SK-N-MC (cell line): ENCODE measurements around the gene KDM6A.

Experiments
- EZH2 ChIP-seq: fragments of 200-600 bp; sonication (generic); IDR thresholded peaks from one replicate; pipeline ENCODE4 v1.6.1; 2017; ENCODE audit warnings: antibody characterized with exemption
- FOXP2 ChIP-seq: optimal IDR thresholded peaks from 2 replicates; pipeline ENCODE3; 2011; ENCODE audit warnings: mild to moderate bottlenecking, moderate library complexity; ENCODE audit not compliant: insufficient read depth; ENCODE audit errors: extremely low read length, control extremely low read depth
- POLR2AphosphoS5 ChIP-seq: IDR thresholded peaks from 2 replicates; pipeline ENCODE4 v1.6.1; 2012; ENCODE audit warnings: mild to moderate bottlenecking, low read depth, low read length, borderline replicate concordance

DNA sequence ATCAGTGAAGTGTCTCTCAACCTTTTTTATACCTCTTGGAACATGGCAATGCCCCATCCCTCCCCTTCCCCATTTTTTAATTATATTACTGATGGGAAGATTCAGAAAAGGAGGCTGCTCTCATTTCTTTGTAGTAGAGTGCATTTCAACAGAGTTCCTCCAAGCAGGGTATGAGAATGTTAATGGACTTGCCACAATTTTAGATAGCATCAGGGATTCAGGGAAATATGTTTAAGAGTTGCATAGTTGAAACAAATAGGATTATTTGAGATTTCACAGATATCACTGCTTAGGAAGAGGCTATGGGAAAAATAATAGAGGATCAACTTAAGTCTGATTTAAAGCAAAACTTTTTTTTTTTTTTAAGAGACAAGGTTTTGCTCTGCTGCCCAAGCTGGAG lies 281.5 kb downstream of the KDM6A start:
- TF ChIP-seq FOXP2 (no peak), POLR2AphosphoS5 (no peak), EZH2 (no peak)
